GM13977 (cell line): ENCODE data around the gene TINCR.

Experiments used
- DNase-seq: peaks from one replicate; pipeline ENCODE4 v3.0.0; 2012; ENCODE audit warnings: low spot score
- in situ Hi-C: fragments of 300-500 bp; cut with MboI; formaldehyde crosslinking; loops from one replicate; pipeline ENCODE4 v1.12.0; 2022; ENCODE audit warnings: low sequenced_read_pairs, low pct_unique_long_range_greater_than_20kb, mixed read lengths, inconsistent platforms; ENCODE audit not compliant: unreplicated experiment
- TF ChIP-seq, protein P1 (sequence below): IDR thresholded peaks from 2 replicates; pipeline ENCODE4 v1.5.1; 2012; ENCODE audit warnings: mild to moderate bottlenecking, control low read depth; ENCODE audit not compliant: insufficient read depth; ENCODE audit errors: extremely low read depth, missing control alignments

Gene TINCR

DNA sequence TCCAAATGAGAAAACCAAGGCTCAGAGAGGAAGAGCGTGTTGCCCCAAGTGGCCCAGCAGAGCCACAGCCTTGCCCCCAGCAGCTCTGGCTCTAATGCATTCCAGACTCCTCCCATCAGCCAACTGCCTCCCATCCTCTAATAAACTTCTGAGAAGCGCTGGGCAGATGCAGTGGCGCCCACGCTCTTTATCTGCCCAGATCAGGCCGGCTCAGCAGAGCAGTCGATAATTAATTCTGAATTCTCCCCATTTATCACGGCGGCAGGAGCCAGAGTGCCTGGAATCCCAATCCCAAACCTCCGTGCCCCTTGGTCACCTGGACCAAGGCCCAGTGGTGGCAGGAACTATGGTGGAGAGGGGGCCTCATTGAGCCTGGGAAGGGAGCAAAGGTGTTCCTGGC, 13.9 kb downstream of the TINCR start:
- DNase-seq = no peak
- TF ChIP-seq, protein P1, sequence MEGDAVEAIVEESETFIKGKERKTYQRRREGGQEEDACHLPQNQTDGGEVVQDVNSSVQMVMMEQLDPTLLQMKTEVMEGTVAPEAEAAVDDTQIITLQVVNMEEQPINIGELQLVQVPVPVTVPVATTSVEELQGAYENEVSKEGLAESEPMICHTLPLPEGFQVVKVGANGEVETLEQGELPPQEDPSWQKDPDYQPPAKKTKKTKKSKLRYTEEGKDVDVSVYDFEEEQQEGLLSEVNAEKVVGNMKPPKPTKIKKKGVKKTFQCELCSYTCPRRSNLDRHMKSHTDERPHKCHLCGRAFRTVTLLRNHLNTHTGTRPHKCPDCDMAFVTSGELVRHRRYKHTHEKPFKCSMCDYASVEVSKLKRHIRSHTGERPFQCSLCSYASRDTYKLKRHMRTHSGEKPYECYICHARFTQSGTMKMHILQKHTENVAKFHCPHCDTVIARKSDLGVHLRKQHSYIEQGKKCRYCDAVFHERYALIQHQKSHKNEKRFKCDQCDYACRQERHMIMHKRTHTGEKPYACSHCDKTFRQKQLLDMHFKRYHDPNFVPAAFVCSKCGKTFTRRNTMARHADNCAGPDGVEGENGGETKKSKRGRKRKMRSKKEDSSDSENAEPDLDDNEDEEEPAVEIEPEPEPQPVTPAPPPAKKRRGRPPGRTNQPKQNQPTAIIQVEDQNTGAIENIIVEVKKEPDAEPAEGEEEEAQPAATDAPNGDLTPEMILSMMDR = no peak
- in situ Hi-C loops = no loop called here

DNA sequence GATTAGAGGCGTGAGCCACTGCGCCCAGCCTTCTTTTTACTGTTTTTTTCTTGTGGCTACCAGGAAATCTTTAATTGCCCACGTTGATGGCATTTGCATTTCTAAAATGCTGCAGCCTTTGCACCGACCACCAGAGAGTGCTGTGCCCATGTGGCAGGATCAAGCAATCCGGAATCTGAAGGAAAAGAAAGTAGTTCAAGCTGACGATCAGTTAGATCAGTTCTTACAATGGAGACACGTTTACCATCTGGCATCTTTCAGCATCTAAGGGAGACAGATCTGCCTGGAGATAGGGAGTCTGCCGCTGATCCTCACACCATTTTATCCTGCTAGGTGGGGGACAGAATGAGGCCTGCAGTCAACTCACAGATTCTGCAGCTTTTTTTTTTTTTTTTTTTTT, 19.9 kb downstream of the TINCR start:
- DNase-seq = peak; percentile 59
- in situ Hi-C loops = no loop called here
- TF ChIP-seq, protein P1 = peak; percentile 53

DNA sequence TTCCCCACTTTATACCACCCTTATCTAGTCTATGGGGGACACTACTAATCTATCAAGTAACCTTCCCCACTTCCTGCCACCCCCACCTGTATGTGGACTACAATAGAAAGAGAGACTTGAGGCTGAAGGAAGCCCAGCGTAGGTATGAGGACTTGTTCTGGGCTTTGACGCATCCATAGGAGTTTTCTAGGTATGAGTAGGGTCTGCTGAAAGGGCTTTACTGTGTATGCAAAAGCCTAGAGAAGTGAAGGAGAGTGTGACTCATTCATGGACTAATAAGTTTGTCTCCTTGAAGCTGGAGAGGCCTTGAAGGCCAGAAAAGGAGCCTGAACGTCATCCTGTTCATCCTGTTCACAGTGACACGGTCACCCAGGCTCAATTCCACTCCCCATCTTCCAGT, 21.8 kb downstream of the TINCR start:
- TF ChIP-seq, protein P1 = no peak
- no peak for DNase-seq
- in situ Hi-C loops = no loop called here

DNA sequence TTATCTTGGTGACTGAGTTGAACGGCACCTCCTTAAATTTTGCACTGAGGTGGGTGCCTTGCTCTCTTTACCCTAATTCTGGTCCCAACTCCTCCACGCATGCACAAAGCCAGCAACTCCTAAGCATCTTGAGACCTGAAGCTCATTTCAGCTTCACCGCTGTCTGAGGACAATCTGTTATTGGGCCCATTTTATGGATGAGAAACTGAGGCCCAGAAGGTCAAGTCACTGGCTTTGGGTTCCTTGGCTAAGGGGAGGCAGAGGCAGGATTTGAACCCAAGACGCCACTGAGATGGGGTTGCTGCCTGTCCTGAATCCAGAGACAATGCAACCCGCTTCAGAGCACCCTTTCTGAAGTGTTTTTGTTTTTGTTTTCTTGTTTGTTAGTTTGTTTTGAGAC, 22.7 kb downstream of the TINCR start:
- in situ Hi-C loops = no loop called here
- TF ChIP-seq, protein P1 = no peak
- no peak for DNase-seq

DNA sequence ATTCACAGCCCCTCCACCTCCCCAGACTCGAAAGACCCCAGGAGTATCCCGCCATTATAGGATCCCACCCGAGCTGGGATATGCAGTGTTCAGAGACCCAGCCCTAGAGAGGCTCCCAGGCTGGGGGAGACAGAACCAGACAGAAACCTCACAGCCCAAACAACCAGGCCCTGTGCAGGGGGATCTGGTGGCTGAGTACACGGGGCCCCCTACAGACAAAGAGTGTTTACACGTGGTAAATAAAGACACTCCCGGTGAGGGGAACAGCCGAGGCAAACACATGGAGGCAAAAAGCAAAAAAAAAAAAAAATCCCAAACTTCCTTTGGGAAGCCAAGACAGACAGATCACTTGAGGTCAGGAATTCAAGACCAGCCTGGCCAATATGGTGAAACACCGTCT, 25.1 kb downstream of the TINCR start:
- in situ Hi-C loops = no loop called here
- TF ChIP-seq, protein P1 = peak; percentile 32
- no peak for DNase-seq

DNA sequence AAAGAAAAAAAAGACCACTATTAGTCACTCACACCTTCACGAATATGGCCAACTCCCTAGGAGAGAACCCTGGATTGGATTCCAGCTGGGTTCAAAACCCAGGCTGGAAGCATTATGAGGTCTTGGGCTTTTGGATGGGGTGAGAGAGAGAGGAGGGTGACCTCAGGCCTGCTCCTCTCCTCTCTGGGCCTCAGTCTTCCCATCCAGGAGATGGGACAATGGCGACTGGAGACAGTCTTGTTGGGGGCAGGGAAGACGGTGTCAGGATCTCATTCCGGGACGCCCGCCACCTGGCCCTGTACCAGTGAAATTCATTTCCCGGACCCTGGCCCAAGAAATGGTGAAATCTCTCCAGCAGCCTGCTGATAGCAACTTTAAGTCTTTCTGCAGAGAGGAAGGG, 26.3 kb downstream of the TINCR start:
- in situ Hi-C loops = no loop called here
- TF ChIP-seq, protein P1 = no peak
- no peak for DNase-seq

DNA sequence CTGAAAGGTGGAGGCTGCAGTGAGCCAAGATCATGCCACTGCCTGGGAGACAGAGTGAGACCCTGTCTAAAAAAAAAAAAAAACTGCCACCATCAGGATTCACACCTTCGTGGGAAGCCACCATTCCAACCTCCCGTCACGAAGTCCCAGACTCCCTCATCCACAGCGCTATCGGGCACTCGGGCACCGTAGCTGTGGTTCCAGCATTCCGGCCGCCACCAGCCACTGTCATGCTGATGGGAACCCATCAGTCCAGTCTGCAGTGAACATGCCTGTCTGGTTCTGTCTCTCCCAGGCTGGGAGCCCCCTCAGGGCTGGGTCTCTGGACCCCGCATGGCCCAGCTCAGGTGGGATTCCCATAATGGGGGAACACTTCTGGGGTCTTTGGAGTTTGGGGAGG, 27.5 kb downstream of the TINCR start:
- DNase-seq = no peak
- in situ Hi-C loops = no loop called here
- TF ChIP-seq, protein P1 = no peak
